Naive thymus-derived CD4-positive, alpha-beta T cell (primary cell): Measurements from ENCODE around the gene UBE2E3. TPM values are rescaled to one million over a fixed set of nuclear protein-coding genes. Genes with fewer than 3 reads are reported as not detected.

Experiments
- ATAC-seq: fragments of 150-1000 bp; cut with Tn5 transposase; 2 replicates; pipeline ENCODE4 v1.10.0; 2021; ENCODE audit warnings: mild to moderate bottlenecking, moderate library complexity
- CTCF ChIA-PET: fragments of 350-600 bp; sonication (Branson Sonifier 250); formaldehyde crosslinking; loops from one replicate; lab custom pipeline; 2021; ENCODE audit warnings: antibody characterized with exemption; lab: Charles Lee
- POLR2A ChIA-PET: fragments of 350-600 bp; sonication (Branson Sonifier 250); formaldehyde crosslinking; loops from one replicate; lab custom pipeline; 2021; ENCODE audit warnings: antibody characterized with exemption, inconsistent platforms; lab: Charles Lee
- DNase-seq, 9 donors: peaks; one replicate each; pipeline versions ENCODE4 v3.0.0 to v3.0.0-alpha.2; 2020 to 2022; ENCODE audit warnings: mixed read lengths in 1 of 9
- H3K27ac ChIP-seq: one replicate; pipeline ENCODE4 v1.7.0; 2013; ENCODE audit warnings: mild to moderate bottlenecking, low read depth, low read length, moderate library complexity
- H3K27me3 ChIP-seq, 2 donors: one replicate each; pipeline ENCODE4 v1.7.0; 2013; ENCODE audit warnings: low read length in 2 of 2, mild to moderate bottlenecking in 2 of 2, moderate library complexity in 2 of 2; ENCODE audit not compliant: control insufficient read depth in 2 of 2, insufficient read depth in 2 of 2
- H3K36me3 ChIP-seq, 3 experiments: 1 replicate in 2 of 3; 2 replicates in 1 of 3; pipeline ENCODE4 v1.7.0; 2013; ENCODE audit warnings: low read length in 3 of 3, mild to moderate bottlenecking in 3 of 3, moderate library complexity in 1 of 3; ENCODE audit not compliant: insufficient read depth in 3 of 3, control insufficient read depth in 2 of 3
- H3K4me1 ChIP-seq, 2 donors: one replicate each; pipeline ENCODE4 v1.7.0; 2013; ENCODE audit warnings: low read length in 2 of 2, mild to moderate bottlenecking in 2 of 2, moderate library complexity in 1 of 2; ENCODE audit not compliant: control insufficient read depth in 2 of 2, insufficient read depth in 2 of 2
- H3K4me3 ChIP-seq: 2 replicates; pipeline ENCODE4 v1.7.0; 2013; ENCODE audit warnings: mild to moderate bottlenecking, low read length
- H3K9me3 ChIP-seq, 3 experiments: 1 replicate in 2 of 3; 2 replicates in 1 of 3; pipeline ENCODE4 v1.7.0; 2013; ENCODE audit warnings: low read length in 3 of 3; ENCODE audit not compliant: control insufficient read depth in 2 of 3
- H3K27ac Mint-ChIP-seq, 9 donors: one replicate each; pipeline ENCODE4 v1.8.0; 2020 to 2022; ENCODE audit warnings: mixed read lengths in 9 of 9, mild to moderate bottlenecking in 8 of 9, moderate library complexity in 5 of 9, inconsistent platforms in 2 of 9
- H3K27me3 Mint-ChIP-seq, 5 donors: one replicate each; pipeline ENCODE4 v1.8.0; 2021 to 2022; ENCODE audit warnings: mixed read lengths in 5 of 5, mild to moderate bottlenecking in 1 of 5
- H3K36me3 Mint-ChIP-seq, 5 donors: one replicate each; pipeline ENCODE4 v1.8.0; 2020 to 2022; ENCODE audit warnings: mixed read lengths in 5 of 5, mild to moderate bottlenecking in 3 of 5, inconsistent platforms in 1 of 5
- H3K4me1 Mint-ChIP-seq, 7 donors: one replicate each; pipeline ENCODE4 v1.8.0; 2020 to 2022; ENCODE audit warnings: mixed read lengths in 7 of 7, mild to moderate bottlenecking in 3 of 7, inconsistent platforms in 1 of 7
- H3K4me3 Mint-ChIP-seq, 10 donors: one replicate each; pipeline ENCODE4 v1.8.0; 2020 to 2022; ENCODE audit warnings: mild to moderate bottlenecking in 10 of 10, mixed read lengths in 10 of 10, moderate library complexity in 6 of 10, inconsistent platforms in 2 of 10
- H3K9me3 Mint-ChIP-seq, 11 donors: one replicate each; pipeline ENCODE4 v1.8.0; 2020 to 2022; ENCODE audit warnings: mixed read lengths in 11 of 11, mild to moderate bottlenecking in 4 of 11, inconsistent platforms in 1 of 11, moderate library complexity in 1 of 11
- intact Hi-C, 2 donors: fragments of 100-400 bp; cut with micrococcal nuclease; formaldehyde crosslinking; loops; one replicate each; pipeline ENCODE4 v1.15.1; 2023
- polyA plus RNA-seq, 2 donors: library from polyadenylated mRNA; unstranded; fragments of 300-500 nt; fragmentation: Illumina TruSeq; gene quantifications; one replicate each; pipeline ENCODE4 v1.2.3, GENCODE V29; 2021
- total RNA-seq, 6 experiments: library from RNA in 5 of 6; stranded (reverse) in 5 of 6; gene quantifications; 1 replicate in 5 of 6; 2 replicates in 1 of 6; pipeline ENCODE4 v1.2.3 and lab custom pipeline; 2021 to 2026

UBE2E3 gene
- total and polyA plus RNA-seq, 7 experiments from 2014 or later = 21.7 to 62.3 (median 27.0) TPM

GRCh38 chr2:181070836-181071200, 90.4 kb downstream of the UBE2E3 start:
- DNase-seq (no peak), ATAC-seq (no peak)
- ChIA-PET POLR2A (no interaction called here), CTCF (interaction anchor here (1.0 to 2.5 kb wide), 4 partner anchors 12 to 644 kb away, joined by 3 to 7 read pairs (median 5); no protein-coding TSS in a partner anchor)
- Histone ChIP-seq H3K27ac (no peak overlapping the region), H3K36me3 (no peaks in the 10 kb centered on the region), H3K27me3 (no peaks in the 10 kb centered on the region), H3K4me1 (no peaks in the 10 kb centered on the region), H3K4me3 (no peak overlapping the region), H3K9me3 (no peaks in the 10 kb centered on the region)
- Mint-ChIP-seq H3K27ac (no peak overlapping the region), H3K4me1 (peaks cover 0 to 4% (median 0%) of the 10 kb centered on the region in 7 donors), H3K27me3 (no peaks in the 10 kb centered on the region), H3K36me3 (peaks cover 0 to 3% (median 0%) of the 10 kb centered on the region in 5 donors), H3K4me3 (no peak overlapping the region), H3K9me3 (no peaks in the 10 kb centered on the region)
- intact Hi-C loops = loop anchor here in 1 of 2 donors (10.0 kb wide), 1 partner anchor 834 kb away; no protein-coding TSS in a partner anchor

- Histone ChIP-seq H3K4me1 (no peaks in the 10 kb centered on the region), H3K27ac (no peak overlapping the region), H3K27me3 (no peaks in the 10 kb centered on the region), H3K4me3 (no peak overlapping the region), H3K36me3 (no peaks in the 10 kb centered on the region), H3K9me3 (no peaks in the 10 kb centered on the region)
- no peak overlapping the region for H3K4me3 Mint-ChIP-seq
- POLR2A ChIA-PET = no interaction called here
- CTCF ChIA-PET = interaction anchor here (2.5 kb wide), 1 partner anchor 642 kb away, joined by 7 read pairs; no protein-coding TSS in a partner anchor
- H3K27ac Mint-ChIP-seq = no peak overlapping the region
- ATAC-seq (peak; percentile 81), DNase-seq (no peak)
- H3K9me3 Mint-ChIP-seq = no peaks in the 10 kb centered on the region
- intact Hi-C loops = loop anchor here in 1 of 2 donors (10.0 kb wide), 1 partner anchor 832 kb away; no protein-coding TSS in a partner anchor
- H3K4me1 Mint-ChIP-seq = peaks cover 0 to 8% (median 0%) of the 10 kb centered on the region in 7 donors
- H3K36me3 Mint-ChIP-seq = no peaks in the 10 kb centered on the region
- no peaks in the 10 kb centered on the region for H3K27me3 Mint-ChIP-seq
Measured at GRCh38 chr2:181072486-181073235, 92.3 kb downstream of the UBE2E3 start.

- peaks cover 0 to 8% (median 0%) of the 10 kb centered on the region in 7 donors for H3K4me1 Mint-ChIP-seq
- H3K4me3 Mint-ChIP-seq = no peak overlapping the region
- Histone ChIP-seq H3K9me3 (no peaks in the 10 kb centered on the region), H3K4me3 (no peak overlapping the region), H3K27ac (no peak overlapping the region), H3K27me3 (no peaks in the 10 kb centered on the region), H3K36me3 (no peaks in the 10 kb centered on the region), H3K4me1 (no peaks in the 10 kb centered on the region)
- H3K36me3 Mint-ChIP-seq = no peaks in the 10 kb centered on the region
- DNase-seq (no peak), ATAC-seq (no peak)
- ChIA-PET POLR2A (no interaction called here), CTCF (interaction anchor here (1.0 kb wide), 1 partner anchor 641 kb away, joined by 3 read pairs; no protein-coding TSS in a partner anchor)
- intact Hi-C loops = loop anchor here in 1 of 2 donors (10.0 kb wide), 1 partner anchor 831 kb away; no protein-coding TSS in a partner anchor
- H3K27ac Mint-ChIP-seq = peak overlapping the region in 1 of 9 donors; percentile 23
- no peaks in the 10 kb centered on the region for H3K27me3 Mint-ChIP-seq
- no peaks in the 10 kb centered on the region for H3K9me3 Mint-ChIP-seq
Measured at GRCh38 chr2:181073896-181074295, 93.5 kb downstream of the UBE2E3 start.

GRCh38 chr2:181074457-181074856, 94.1 kb downstream of the UBE2E3 start:
- H3K4me1 Mint-ChIP-seq = peaks cover 0 to 8% (median 0%) of the 10 kb centered on the region in 7 donors
- ChIA-PET CTCF (interaction anchor here (1.0 kb wide), 1 partner anchor 641 kb away, joined by 3 read pairs; no protein-coding TSS in a partner anchor), POLR2A (no interaction called here)
- peaks cover 0 to 2% (median 0%) of the 10 kb centered on the region in 5 donors for H3K27me3 Mint-ChIP-seq
- Histone ChIP-seq H3K27me3 (no peaks in the 10 kb centered on the region), H3K9me3 (no peaks in the 10 kb centered on the region), H3K4me1 (no peaks in the 10 kb centered on the region), H3K4me3 (no peak overlapping the region), H3K36me3 (no peaks in the 10 kb centered on the region), H3K27ac (no peak overlapping the region)
- no peaks in the 10 kb centered on the region for H3K36me3 Mint-ChIP-seq
- DNase-seq = no peak
- no peak for ATAC-seq
- no peak overlapping the region for H3K4me3 Mint-ChIP-seq
- no peaks in the 10 kb centered on the region for H3K9me3 Mint-ChIP-seq
- intact Hi-C loops = loop anchor here in 1 of 2 donors (10.0 kb wide), 1 partner anchor 830 kb away; no protein-coding TSS in a partner anchor
- no peak overlapping the region for H3K27ac Mint-ChIP-seq

- no peaks in the 10 kb centered on the region for H3K9me3 ChIP-seq
- H3K27me3 ChIP-seq = no peaks in the 10 kb centered on the region
- ATAC-seq (no peak), DNase-seq (no peak)
- H3K4me1 Mint-ChIP-seq = peaks cover 0 to 11% (median 0%) of the 10 kb centered on the region in 7 donors
- no peaks in the 10 kb centered on the region for H3K9me3 Mint-ChIP-seq
- no peaks in the 10 kb centered on the region for H3K4me1 ChIP-seq
- H3K4me3 ChIP-seq = no peak overlapping the region
- H3K36me3 ChIP-seq = no peaks in the 10 kb centered on the region
- H3K27ac Mint-ChIP-seq = no peak overlapping the region
- H3K36me3 Mint-ChIP-seq = no peaks in the 10 kb centered on the region
- H3K4me3 Mint-ChIP-seq = no peak overlapping the region
- ChIA-PET CTCF (interaction anchor here (0.7 to 2.0 kb wide), 3 partner anchors 391 to 638 kb away, joined by 3 to 16 read pairs (median 5); no protein-coding TSS in a partner anchor), POLR2A (no interaction called here)
- H3K27me3 Mint-ChIP-seq = peaks cover 0 to 14% (median 0%) of the 10 kb centered on the region in 5 donors
- H3K27ac ChIP-seq = no peak overlapping the region
- intact Hi-C loops = loop anchor here (1.0 to 10.0 kb wide), 12 partner anchors 28 to 1001 kb away; partner anchors contain the start of gene ITGA4 (in 2 of the 2)
Measured at GRCh38 chr2:181076658-181077057, 96.3 kb downstream of the UBE2E3 start.

GRCh38 chr2:181077128-181077709, 96.8 kb downstream of the UBE2E3 start:
- no peaks in the 10 kb centered on the region for H3K9me3 Mint-ChIP-seq
- H3K4me3 Mint-ChIP-seq = no peak overlapping the region
- ATAC-seq = peak; percentile 90
- H3K27ac ChIP-seq = no peak overlapping the region
- peak in 7 of 9 donors; percentile 49 to 76 (median 64) for DNase-seq
- intact Hi-C loops = loop anchor here (1.0 to 10.0 kb wide), 12 partner anchors 28 to 1000 kb away; partner anchors contain the start of gene ITGA4 (in 2 of the 2)
- no peaks in the 10 kb centered on the region for H3K27me3 ChIP-seq
- H3K4me1 Mint-ChIP-seq = peaks cover 0 to 11% (median 0%) of the 10 kb centered on the region in 7 donors
- peaks cover 0 to 14% (median 0%) of the 10 kb centered on the region in 5 donors for H3K27me3 Mint-ChIP-seq
- POLR2A ChIA-PET = no interaction called here
- H3K36me3 Mint-ChIP-seq = no peaks in the 10 kb centered on the region
- no peaks in the 10 kb centered on the region for H3K9me3 ChIP-seq
- no peak overlapping the region for H3K4me3 ChIP-seq
- no peaks in the 10 kb centered on the region for H3K36me3 ChIP-seq
- no peaks in the 10 kb centered on the region for H3K4me1 ChIP-seq
- no peak overlapping the region for H3K27ac Mint-ChIP-seq
- CTCF ChIA-PET = interaction anchor here (0.9 to 2.0 kb wide), 3 partner anchors 391 to 638 kb away, joined by 5 to 16 read pairs (median 5); no protein-coding TSS in a partner anchor
